LNCAP (cell line): ENCODE data around the gene MEA1.

Experiments used
- TF ChIP-seq, protein P1 (sequence below): fragments of 450-650 bp; IDR thresholded peaks from 2 replicates; pipeline ENCODE4 v1.5.1; 2017; ENCODE audit warnings: mild to moderate bottlenecking

Gene MEA1

DNA sequence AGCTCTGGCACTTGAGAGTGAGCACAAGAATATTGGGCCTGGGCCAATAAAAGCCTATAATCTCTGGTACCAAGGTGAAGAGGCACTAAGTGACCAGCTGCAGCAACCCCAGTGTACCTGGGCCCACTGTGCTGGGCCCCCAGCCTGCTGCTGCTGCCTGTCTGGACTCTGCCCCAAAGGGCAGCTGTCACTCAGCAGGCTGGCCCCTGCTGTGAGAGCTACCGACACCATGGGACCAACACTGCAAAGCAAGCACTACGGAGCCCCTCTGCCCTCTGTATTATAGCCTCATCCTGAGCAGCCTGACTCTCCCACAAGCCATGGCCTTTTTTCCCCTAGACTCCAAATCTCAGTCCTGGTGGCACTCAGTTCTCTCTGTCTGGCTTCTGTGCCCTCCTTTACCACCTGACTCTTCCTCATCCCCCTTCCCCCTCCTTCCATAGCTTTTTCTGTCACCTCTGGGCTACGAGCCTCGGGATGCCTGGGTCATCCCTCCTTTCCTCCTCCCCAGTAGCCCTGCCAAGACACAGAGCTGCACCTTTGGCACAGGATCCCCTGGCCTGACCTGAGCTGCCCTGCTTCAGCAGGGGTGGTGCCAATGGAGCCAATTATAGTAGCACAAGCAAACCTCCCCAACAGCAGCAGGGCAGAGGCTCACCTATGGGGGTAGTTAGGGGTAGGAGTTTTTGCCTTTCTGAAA, 21.9 kb upstream of the MEA1 start:
- TF ChIP-seq, protein P1, sequence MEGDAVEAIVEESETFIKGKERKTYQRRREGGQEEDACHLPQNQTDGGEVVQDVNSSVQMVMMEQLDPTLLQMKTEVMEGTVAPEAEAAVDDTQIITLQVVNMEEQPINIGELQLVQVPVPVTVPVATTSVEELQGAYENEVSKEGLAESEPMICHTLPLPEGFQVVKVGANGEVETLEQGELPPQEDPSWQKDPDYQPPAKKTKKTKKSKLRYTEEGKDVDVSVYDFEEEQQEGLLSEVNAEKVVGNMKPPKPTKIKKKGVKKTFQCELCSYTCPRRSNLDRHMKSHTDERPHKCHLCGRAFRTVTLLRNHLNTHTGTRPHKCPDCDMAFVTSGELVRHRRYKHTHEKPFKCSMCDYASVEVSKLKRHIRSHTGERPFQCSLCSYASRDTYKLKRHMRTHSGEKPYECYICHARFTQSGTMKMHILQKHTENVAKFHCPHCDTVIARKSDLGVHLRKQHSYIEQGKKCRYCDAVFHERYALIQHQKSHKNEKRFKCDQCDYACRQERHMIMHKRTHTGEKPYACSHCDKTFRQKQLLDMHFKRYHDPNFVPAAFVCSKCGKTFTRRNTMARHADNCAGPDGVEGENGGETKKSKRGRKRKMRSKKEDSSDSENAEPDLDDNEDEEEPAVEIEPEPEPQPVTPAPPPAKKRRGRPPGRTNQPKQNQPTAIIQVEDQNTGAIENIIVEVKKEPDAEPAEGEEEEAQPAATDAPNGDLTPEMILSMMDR = no peak

DNA sequence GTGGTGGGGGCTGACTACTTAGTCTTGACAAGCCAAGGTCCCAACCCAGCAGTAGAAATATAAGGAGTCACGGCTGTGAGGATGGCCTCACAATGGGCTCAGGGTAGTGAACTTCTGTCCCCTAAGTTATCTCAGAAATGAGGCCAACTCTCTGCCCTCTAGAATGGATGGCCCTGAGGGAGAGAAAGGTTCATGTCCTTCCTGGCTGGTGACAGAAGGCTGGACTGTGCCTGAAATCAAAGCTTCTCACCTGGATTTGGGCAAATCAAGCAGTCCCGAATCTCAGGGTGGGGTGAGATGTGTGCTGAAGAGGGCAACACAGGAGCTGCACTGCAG, 20.4 kb upstream of the MEA1 start:
- TF ChIP-seq, protein P1 = no peak

DNA sequence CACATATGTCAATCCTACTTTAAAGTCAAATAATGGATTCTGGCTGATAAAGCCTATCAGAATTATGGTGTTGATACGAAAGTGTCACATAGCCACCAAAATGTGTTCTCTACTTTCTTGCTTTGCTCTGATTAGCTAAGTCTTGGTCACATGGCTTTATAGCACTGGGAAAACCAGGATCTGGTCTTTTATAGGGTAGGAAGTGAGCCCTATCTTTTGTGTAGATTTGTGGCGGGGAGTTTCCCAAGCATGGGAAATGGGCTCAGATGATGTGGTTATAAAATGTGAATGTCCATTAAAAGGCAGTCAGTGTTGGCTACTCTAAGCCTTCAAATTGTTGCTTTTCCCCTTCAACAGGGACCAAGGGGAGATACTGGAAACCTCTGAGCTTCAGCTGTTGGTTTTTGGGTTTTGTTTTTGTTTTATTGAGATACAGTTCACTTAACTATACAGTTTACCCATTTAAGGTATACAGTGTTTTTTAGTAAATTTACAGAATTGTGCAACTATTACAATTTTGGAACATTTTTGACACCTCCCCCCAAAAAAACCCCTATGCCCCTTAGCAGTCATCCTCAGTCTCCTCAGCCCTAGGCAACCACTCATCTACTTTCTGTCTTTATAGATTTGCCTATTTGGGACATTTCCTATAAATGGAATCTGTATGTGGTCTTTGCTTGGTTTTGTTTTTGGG, 19.9 kb upstream of the MEA1 start:
- TF ChIP-seq, protein P1 = no peak

DNA sequence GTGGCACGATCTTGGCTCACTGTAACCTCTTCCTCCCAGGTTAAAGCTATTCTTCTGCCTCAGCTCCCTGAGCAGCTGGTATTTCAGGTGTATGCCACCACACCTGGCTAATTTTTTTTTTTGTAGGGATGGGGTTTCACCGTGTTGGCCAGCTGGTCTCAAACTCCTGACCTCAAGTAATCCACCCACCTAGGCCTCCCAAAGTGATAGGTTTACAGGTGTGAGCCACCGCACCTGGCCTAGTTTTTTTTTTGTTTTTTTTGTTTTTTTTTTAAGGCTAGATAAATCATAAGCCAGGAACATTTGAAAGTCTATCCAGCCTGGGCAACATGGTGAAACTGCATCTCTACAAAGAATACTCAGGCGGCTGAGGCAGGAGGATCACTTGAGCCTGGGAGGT, 18.6 kb upstream of the MEA1 start:
- TF ChIP-seq, protein P1 = no peak

DNA sequence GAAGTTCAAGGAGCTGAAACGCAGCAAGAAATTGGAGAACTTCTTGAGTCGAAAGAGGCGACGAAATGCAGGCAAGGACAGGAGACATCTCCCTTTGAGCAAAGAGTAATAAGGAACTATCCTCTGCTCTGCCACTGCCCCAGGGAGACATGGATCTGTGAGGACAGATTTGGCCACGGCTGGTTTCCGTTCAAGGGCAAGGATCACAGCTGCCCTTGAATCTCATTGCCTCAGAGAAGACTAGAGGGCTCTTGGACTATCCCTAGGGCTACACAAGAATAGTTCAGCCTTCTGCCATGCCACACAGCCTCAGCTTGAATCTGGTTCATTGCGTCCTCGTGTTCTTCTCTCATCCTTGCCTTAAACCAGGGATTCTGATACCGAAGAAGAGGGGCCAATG, 15.4 kb upstream of the MEA1 start:
- TF ChIP-seq, protein P1 = no peak

DNA sequence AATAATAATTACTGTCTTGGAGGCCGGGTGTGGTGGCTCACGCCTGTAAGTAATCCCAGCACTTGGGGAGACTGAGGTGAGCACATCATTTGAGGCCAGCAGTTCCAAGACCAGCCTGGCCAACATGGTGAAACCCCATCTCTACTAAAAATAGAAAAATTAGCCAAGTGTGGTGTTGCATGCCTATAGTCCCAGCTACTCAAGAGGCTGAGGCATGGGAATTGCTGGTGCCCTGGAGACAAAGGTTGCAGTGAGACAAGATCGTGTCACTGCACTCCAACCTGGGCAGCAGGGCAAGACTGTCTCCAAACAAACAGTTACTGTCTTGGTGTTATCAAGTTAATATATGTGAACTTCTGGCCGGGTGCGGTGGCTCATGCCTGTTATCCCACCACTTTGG, 12.6 kb upstream of the MEA1 start:
- TF ChIP-seq, protein P1 = no peak

DNA sequence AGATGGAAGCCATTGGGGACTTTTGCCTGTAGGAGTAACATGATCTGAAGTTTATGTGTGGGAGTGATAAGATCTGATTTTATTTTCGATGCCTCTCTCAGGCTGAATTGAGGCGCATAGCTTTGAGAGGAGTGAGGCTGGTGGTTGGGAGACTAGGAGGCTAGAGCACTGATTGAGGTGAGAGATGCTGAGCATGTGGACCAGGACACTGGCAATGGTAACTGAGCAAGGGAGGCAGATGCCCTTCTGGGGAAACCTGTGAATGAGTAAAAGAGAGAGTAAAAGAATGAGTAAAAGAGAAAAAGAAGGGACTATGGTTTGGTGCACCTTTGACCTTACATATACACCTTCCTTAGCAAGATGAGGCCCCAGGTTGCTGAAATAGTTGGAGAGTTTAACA, 10.7 kb upstream of the MEA1 start:
- TF ChIP-seq, protein P1 = no peak
